OCI-LY7 (cell line): ENCODE data around the gene RXFP1. TPM values are rescaled to one million over a fixed set of nuclear protein-coding genes. Genes with fewer than 3 reads are reported as not detected.

Experiments used
- BruUV-seq: library from RNA; stranded (reverse); fragments of 400-500 nt; replicated peaks from 2 replicates; lab custom pipeline; 2021; lab: Mats Ljungman, UMichigan
- CTCF ChIA-PET: fragments of 300-600 bp; sonication (Branson Sonifier 250); formaldehyde crosslinking; loops from one replicate; lab custom pipeline; 2022; ENCODE audit warnings: antibody characterized with exemption; ENCODE audit not compliant: unreplicated experiment; lab: Charles Lee
- POLR2A ChIA-PET: fragments of 300-600 bp; sonication (Branson Sonifier 250); formaldehyde crosslinking; loops from one replicate; lab custom pipeline; 2022; ENCODE audit warnings: antibody characterized with exemption; lab: Charles Lee
- DNase-seq: peaks from one replicate; pipeline ENCODE4 v3.0.0-alpha.2; 2015; ENCODE audit warnings: low spot score
- H2AFZ ChIP-seq: fragments of 200-600 bp; sonication (generic), shearing (Covaris generic); 2 replicates; pipeline ENCODE4 v1.6.1; 2014; ENCODE audit warnings: mild to moderate bottlenecking, antibody characterized with exemption, low read length, moderate library complexity
- H3K27ac ChIP-seq: fragments of 200-600 bp; sonication (generic); 2 replicates; pipeline ENCODE4 v1.5.1; 2014; ENCODE audit warnings: mixed run types, low read depth, mild to moderate bottlenecking, moderate library complexity, low read length, inconsistent platforms; ENCODE audit not compliant: poor library complexity, severe bottlenecking
- H3K36me3 ChIP-seq: fragments of 200-600 bp; sonication (generic); 2 replicates; pipeline ENCODE4 v1.6.1; 2014; ENCODE audit warnings: mild to moderate bottlenecking, antibody characterized with exemption, low read length, moderate library complexity, mixed read lengths; ENCODE audit not compliant: insufficient read depth
- H3K4me1 ChIP-seq: fragments of 200-600 bp; sonication (generic); 2 replicates; pipeline ENCODE4 v1.5.1; 2014; ENCODE audit warnings: mild to moderate bottlenecking, low read length; ENCODE audit not compliant: insufficient read depth, poor library complexity, severe bottlenecking
- H3K4me2 ChIP-seq: fragments of 200-600 bp; sonication (generic); 2 replicates; pipeline ENCODE4 v1.6.1; 2014; ENCODE audit warnings: mild to moderate bottlenecking, low read length
- H3K4me3 ChIP-seq: fragments of 200-600 bp; sonication (generic); 2 replicates; pipeline ENCODE4 v1.5.1; 2014; ENCODE audit warnings: mild to moderate bottlenecking, low read depth, low read length; ENCODE audit not compliant: poor library complexity, severe bottlenecking
- H3K79me2 ChIP-seq: fragments of 200-600 bp; sonication (generic); 2 replicates; pipeline ENCODE4 v1.6.1; 2016; ENCODE audit warnings: low read depth, mild to moderate bottlenecking, low read length, moderate library complexity, mixed read lengths; ENCODE audit not compliant: insufficient read depth
- H3K9me2 ChIP-seq: fragments of 200-600 bp; sonication (generic); 2 replicates; pipeline ENCODE4 v1.6.1; 2016; ENCODE audit warnings: mild to moderate bottlenecking, low read length, mixed read lengths; ENCODE audit not compliant: insufficient read depth
- H3K9me3 ChIP-seq: fragments of 200-600 bp; sonication (generic); 2 replicates; pipeline ENCODE4 v1.6.1; 2014; ENCODE audit warnings: mild to moderate bottlenecking, mixed run types, low read length, mixed read lengths
- H4K20me1 ChIP-seq: fragments of 200-600 bp; sonication (generic); 2 replicates; pipeline ENCODE4 v1.6.1; 2014; ENCODE audit warnings: mild to moderate bottlenecking, antibody characterized with exemption, low read length, moderate library complexity, mixed read lengths; ENCODE audit not compliant: insufficient read depth
- CTCF ChIP-seq: fragments of 200-600 bp; sonication (generic); conservative IDR thresholded peaks from 2 replicates; pipeline ENCODE4 v1.5.1; 2014; ENCODE audit warnings: mild to moderate bottlenecking, antibody characterized with exemption, low read length, moderate library complexity, mixed read lengths
- EZH2phosphoT487 ChIP-seq: fragments of 200-600 bp; sonication (generic); IDR thresholded peaks from 2 replicates; pipeline ENCODE4 v1.6.1; 2018; ENCODE audit warnings: low read depth, borderline replicate concordance, mild to moderate bottlenecking, mixed run types, antibody characterized with exemption, low read length, moderate library complexity, mixed read lengths
- intact Hi-C: fragments of 100-400 bp; cut with micrococcal nuclease; formaldehyde crosslinking; loops from one replicate; pipeline ENCODE4 v1.10.0; 2022; ENCODE audit not compliant: unreplicated experiment
- total RNA-seq, 2 experiments: library from RNA; depleted of rRNA in 1 of 2; stranded (reverse); fragments of >200 nt in 1 of 2; shearing (Covaris generic) in 1 of 2; gene quantifications; 2 replicates each; pipeline ENCODE4 v1.2.3, GENCODE V29; 2014 to 2022

The RXFP1 gene
- total RNA-seq, 2 experiments from 2014 or later: not detected

- H3K27ac ChIP-seq: no peak overlapping the region
- BruUV-seq: no TSS peak
- no peaks in the 10 kb centered on the region for H4K20me1 ChIP-seq
- H3K79me2 ChIP-seq: no peaks in the 10 kb centered on the region
- DNase-seq: no peak
- ChIA-PET CTCF (no interaction called here), POLR2A (no interaction called here)
- no peak overlapping the region for H2AFZ ChIP-seq
- intact Hi-C loops: no loop called here
- TF ChIP-seq CTCF: no peak
- no peak for TF ChIP-seq EZH2phosphoT487
- H3K4me2 ChIP-seq: no peak overlapping the region
- no peaks in the 10 kb centered on the region for H3K4me1 ChIP-seq
- H3K4me3 ChIP-seq: no peak overlapping the region
- no peaks in the 10 kb centered on the region for H3K9me2 ChIP-seq
- H3K36me3 ChIP-seq: no peaks in the 10 kb centered on the region
- H3K9me3 ChIP-seq: no peaks in the 10 kb centered on the region
Observed at GRCh38 chr4:158581161-158581560, 59.5 kb downstream of the RXFP1 start.

- TF ChIP-seq EZH2phosphoT487: no peak
- no peak for TF ChIP-seq CTCF
- POLR2A ChIA-PET: interaction anchor here (1.1 kb wide), 1 partner anchor 9 kb away, joined by 3 read pairs; no protein-coding TSS in a partner anchor
- intact Hi-C loops: no loop called here
Observed at GRCh38 chr4:158586881-158587280, 65.2 kb downstream of the RXFP1 start.

GRCh38 chr4:158588285-158588684 is 66.6 kb downstream of the RXFP1 start:
- intact Hi-C loops: no loop called here
- Histone ChIP-seq H3K9me2 (no peaks in the 10 kb centered on the region), H3K36me3 (no peaks in the 10 kb centered on the region), H3K4me3 (no peak overlapping the region), H2AFZ (no peak overlapping the region), H3K4me2 (no peak overlapping the region), H3K9me3 (no peaks in the 10 kb centered on the region), H3K4me1 (no peaks in the 10 kb centered on the region), H4K20me1 (no peaks in the 10 kb centered on the region), H3K27ac (no peak overlapping the region), H3K79me2 (no peaks in the 10 kb centered on the region)
- no peak for TF ChIP-seq EZH2phosphoT487
- ChIA-PET CTCF (no interaction called here), POLR2A (no interaction called here)
- DNase-seq: no peak
- BruUV-seq: no TSS peak

More at GRCh38 chr4:158586881-158587280, 65.2 kb downstream of the RXFP1 start:
- H3K36me3 ChIP-seq: no peaks in the 10 kb centered on the region
- H3K27ac ChIP-seq: no peak overlapping the region
- no peaks in the 10 kb centered on the region for H3K9me3 ChIP-seq
- H3K4me2 ChIP-seq: no peak overlapping the region
- no TSS peak for BruUV-seq
- no peak for DNase-seq
- H3K4me3 ChIP-seq: no peak overlapping the region
- CTCF ChIA-PET: no interaction called here
- H4K20me1 ChIP-seq: no peaks in the 10 kb centered on the region
- H3K79me2 ChIP-seq: no peaks in the 10 kb centered on the region
- H2AFZ ChIP-seq: no peak overlapping the region
- no peaks in the 10 kb centered on the region for H3K4me1 ChIP-seq
- no peaks in the 10 kb centered on the region for H3K9me2 ChIP-seq
